NOMO-1 treated with dmso at 0.1 percent for 144 hours (cell line): ENCODE measurements around the gene PCCB.
"Not testable (repeated sequence)": the region's sequence is repeated elsewhere in the genome, so short reads cannot be mapped to it uniquely, and the experiment has no call there.

ENCODE experiments used
- DNase-seq: peaks from one replicate; lab custom pipeline; 2025; ENCODE audit not compliant: unreplicated experiment; lab: John Stamatoyannopoulos, UW

PCCB gene

DNA sequence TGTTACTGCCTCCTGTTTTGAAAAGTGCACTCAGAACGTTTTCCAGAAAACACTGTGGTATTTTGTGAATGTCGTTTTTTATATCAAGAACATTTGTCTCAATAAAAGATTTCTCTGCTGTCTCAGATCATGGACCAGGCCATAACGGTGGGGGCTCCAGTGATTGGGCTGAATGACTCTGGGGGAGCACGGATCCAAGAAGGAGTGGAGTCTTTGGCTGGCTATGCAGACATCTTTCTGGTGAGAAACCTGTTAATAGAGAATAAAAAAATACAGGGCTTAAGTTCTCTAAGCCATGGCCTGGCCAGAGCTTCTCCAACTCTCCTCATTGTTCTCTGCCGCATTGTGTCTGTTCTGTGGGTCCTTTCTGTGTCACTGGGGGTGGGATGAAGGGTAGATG, 11.7 kb downstream of the PCCB start:
- DNase-seq: no peak

DNA sequence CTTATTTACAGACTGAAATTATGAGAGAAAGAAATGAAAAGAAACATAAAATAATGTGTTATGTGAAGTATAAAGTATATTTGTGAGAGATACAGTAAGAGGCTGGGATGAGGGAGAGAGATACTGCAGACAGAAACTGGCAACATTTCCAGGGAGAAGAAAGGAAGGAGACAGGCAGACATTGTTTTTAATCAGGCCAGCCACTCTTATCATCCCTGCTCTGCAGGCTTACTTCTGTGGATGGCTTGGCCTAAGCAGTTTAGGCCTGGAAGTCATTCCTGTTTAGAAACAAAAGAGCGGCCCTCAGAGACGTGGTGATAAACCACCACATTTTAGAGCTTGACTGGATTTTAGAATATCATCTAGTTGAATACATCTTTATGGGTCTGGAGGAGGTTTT, 12.4 kb downstream of the PCCB start:
- no peak for DNase-seq

DNA sequence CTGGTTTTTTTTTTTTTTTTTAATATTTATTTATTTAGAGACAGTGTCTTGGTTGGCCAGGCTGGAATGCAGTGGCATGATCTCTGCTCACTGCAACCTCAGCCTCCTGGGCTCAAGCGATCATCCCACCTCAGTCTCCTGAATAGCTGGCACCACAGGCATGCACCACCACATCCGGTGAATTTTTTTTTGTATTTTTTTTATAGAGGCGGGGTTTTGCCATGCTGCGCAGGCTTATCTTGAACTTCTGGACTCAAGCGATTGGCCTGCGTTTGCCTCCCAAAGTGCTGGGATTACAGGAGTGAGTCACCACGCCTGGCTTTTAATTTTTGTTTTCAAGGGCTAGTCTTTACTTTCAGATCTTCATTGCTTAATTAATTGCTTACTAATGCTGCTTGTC, 13.1 kb downstream of the PCCB start:
- DNase-seq: no peak

DNA sequence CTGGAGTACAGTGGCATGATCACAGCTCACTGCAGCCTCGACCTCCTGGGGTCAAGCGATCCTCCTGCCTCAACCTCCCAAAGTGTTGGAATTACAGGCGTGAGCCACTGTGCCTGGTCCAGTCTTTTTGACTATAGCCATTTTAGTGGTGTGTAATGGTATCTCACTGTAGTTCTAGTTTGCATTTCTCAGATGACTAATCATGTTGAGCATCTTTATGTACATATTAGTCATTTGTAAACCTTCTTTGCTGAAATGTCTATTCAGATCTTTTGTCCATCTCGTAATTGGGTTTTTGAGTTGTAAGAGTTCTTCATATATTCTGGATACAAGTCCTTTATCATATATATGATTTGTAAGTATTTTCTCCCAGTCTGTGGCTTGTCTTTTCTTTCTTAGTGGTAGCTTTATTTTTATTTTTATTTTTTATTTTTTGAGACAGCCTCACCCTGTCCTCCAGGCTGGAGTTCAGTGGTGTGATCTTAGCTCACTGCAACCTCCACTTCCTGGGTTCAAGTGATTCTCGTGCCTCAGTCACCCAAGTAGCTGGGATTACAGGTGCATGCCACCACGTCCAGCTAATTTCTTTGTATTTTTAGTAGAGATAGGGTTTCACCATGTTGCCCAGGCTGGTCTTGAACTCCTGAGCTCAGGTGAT, 16.5 kb downstream of the PCCB start:
- not testable (repeated sequence) for DNase-seq

DNA sequence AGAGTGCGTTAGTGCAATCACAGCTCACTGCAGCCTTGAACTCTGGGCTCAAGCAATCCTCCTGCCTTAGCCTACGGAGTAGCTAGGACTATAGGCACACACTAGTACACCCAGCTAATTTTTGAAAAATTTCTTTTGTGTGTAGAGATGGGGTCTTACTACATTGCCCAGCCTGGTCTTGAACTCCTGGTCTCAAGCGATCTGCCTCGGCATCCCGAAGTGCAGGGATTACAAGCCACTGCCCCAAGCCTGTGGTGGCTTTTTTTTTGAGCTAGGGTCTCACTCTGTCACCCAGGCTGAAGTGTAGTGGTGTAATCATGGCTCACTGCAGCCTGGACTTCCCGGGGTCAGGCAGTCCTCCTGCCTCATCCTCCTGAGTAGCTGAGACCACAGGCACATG, 17.1 kb downstream of the PCCB start:
- DNase-seq: no peak

DNA sequence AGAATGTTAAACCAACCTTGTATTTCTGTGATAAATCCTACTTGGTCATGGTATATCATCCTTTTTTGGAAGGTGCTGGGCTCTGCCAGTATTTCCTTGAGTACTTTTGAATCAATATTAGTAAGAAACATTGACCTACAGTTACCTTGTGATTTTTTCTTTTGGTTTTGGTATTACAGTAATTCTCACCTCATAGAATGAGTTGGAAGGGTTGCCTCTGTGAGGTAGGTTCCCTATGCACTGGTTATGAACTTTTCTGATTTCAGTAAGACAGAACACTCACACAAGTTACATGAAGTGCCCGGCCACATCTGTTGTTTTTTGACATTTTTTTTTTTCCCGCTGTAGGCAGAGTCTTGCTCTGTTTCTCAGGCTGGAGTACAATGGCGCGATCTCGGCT, 20.0 kb downstream of the PCCB start:
- DNase-seq: no peak

DNA sequence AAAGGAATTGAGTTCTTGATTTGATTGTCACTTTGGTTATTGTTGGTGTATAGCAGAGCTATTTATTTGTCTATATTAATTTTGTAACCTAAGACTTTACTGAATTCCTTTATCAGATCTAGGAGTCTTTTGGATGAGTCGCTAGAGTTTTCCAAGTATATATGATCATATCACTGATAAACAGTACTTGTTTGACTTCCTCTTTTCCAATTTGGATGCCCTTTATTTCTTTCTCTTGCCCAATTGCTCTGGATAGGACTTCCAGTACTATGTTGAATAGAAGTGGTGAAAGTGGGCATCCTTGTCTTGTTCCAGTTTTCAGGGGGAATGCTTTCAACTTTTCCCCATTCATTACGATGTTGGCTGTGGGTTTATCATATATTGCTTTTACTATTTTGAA, 21.5 kb downstream of the PCCB start:
- DNase-seq: not testable (repeated sequence)

DNA sequence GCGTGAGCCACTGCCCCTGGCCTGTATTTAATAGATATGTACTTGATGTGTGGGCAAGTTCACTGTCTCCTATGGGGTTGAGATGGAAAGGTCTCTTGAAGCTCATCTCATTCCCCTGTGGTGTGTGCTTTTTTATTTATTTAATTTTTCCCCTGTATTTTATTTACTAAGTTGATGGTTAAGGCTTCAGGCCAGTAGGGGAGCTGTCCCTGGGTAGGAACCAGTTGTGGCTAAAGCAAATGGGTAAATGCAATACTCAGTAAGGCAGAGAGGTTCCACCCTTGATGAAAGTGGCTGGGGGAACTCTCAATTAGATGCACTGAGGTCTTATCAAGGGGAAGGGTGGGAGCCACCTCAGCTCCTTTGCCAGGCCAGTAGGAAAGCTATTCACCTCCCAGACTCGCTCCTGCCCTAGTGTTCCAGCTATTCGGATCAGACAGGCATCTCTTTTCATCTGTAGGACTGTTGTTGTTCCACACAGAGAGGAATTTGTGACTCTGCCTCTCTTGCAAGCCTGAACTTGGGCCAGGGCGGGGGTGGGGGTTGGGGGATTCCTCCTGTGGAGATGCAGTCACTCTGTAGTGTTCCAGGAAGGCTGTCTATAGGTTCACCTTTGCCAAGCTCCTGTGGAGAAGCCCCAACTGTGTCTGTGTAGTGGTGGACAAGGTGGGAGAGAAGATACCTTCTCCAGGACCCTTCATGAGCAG, 26.1 kb downstream of the PCCB start:
- DNase-seq: no peak

DNA sequence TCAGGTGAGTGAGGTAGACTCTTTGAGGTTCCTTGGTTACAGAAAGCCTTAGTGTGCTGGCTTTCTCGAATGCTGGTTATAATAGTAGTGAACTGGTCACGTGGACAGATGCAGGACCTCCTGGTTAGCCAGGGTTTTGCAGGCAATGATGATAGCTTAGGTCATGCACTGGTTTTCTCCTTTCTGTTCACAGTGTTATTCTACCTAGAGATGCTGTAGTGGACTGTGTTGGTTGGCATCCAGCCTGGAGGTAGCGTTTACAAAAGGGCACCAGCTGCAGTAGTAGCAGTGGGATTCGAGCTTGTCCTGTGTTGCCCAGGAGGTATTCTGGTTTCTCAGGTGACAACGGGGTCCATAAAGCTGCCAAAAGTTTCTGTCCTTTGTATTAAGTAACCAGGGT, 27.0 kb downstream of the PCCB start:
- DNase-seq: no peak

DNA sequence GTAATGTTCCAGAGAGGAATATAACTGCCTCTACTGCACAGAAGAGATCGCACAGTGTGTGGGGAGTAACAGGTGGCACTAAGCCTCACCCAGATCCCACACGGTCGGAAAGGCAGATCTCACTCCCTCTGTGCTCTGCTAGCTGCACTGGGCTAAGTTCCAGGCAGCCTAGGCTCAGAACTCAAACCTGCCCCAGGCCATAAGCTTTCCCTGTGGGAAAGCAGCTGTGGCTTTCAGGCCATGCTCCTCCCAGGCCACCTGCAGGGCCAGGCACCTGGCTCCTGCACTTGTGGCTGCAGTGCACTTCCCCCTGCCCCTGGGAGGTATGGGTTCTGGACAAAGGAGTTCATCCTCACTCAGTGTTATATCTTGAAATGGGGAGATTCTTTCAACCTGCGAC, 27.5 kb downstream of the PCCB start:
- DNase-seq: no peak

DNA sequence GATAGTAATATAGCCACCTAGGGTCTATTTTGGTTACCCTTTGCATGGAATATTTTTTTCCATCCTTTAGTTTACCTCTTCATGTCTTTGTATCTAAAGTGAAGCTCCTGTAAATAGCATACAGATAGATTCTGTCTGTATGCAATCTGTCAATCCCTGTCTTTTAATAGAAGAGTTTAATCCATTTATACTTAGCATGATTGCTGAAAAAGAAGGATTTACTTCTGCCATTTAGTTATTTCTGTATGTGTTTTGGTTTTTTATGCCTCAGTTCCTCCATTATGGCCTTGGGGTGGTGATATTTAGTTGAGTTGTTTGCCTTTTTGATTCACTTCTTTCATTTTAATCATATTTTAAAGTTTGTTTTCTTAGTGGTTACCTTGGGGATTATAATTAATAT, 29.0 kb downstream of the PCCB start:
- no peak for DNase-seq

DNA sequence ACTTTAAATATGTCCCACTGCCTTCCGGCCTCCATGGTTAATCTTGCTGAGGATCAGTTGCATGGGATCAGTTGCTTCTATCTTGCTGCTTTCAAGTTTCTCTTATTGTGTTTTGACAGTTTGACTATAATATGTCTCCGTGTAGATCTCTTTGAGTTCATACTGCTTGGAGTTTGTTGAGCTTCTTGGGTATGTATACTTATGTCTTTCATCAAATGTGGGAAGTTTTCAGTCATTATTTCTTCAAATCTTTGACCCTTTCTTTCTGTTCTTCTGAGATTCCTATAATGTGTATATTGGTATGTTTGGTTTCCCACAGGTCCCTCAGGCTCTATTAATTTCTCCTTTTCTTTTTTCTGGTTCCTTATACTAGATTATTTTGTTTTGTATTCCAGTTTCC, 30.8 kb downstream of the PCCB start:
- DNase-seq: no peak

DNA sequence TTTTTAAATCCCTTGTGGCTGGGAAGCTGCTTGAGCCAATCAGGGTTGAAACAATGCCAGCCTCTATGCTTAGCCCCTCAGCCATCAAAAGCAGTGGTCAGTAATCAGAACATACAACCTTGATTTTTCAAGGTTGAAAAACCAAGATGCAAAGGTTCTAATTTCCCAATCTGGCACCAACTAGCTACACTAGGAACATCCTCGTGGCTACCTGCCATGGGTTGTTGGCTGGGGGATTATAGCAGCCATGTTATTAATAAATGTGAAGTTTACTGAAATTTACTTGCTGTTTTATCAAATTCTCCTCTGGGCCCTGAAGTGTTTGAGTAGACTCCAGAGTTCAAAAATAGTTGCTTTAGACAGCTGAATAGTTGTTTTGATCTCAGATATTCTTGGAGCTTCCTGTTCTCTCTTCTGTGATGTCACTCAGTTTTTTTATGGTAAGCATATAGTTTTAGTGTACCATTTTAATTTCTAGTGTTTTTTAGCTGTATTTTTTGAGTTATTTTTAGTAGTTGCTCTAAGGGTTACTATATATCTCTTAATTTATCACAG, 31.9 kb downstream of the PCCB start:
- no peak for DNase-seq

DNA sequence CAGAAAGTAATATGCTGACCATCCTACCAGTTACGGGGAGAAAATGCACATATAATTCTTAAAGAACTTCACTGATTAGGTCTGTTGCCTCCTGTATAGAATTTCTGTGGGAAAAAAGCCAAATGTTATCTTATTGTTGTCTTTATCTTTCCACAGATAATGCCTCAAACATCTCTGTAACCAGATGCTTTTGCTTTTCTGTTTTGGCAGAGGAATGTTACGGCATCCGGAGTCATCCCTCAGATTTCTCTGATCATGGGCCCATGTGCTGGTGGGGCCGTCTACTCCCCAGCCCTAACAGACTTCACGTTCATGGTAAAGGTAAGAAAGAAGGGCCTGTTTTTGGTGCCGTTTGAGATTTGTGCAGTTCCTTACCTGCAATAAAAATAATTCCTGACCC, 33.5 kb downstream of the PCCB start:
- no peak for DNase-seq

DNA sequence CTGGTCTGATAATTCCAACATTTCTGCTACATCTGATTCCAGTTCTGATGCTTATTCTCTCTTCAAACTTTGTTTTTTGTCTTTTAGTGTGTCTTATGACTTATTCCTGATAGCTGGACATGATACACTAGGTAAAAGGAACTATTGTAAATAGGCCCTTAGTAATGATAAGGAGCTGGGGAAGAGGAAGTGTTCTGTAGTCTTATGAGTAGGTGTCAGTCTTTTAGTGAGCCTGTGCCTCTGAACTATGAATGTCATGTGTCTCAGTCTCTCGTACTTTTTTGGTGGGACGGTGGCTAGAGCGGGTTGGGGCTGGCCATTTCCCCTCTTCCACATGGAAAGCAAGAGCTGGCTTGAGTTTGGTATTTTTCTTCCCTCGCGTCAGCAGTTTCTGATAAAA, 41.2 kb downstream of the PCCB start:
- DNase-seq: no peak

DNA sequence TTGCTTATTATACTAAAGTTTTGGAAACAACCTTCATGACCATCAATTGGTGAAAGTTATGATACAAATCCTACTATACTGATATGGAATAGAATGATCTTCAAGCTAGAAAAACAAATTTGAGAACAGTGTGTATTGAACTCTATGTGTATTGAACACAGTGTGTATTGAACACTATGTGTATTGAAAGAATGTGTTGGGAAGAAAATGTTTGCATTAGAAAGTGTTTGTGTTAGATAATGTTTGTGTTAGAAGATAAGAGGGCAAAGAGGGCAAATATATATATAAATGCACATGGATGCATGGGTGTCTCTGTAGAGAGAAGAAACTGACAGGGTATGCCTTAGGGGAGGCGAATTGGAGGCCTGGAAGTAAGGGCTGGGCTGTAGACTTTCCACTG, 42.4 kb downstream of the PCCB start:
- DNase-seq: no peak

DNA sequence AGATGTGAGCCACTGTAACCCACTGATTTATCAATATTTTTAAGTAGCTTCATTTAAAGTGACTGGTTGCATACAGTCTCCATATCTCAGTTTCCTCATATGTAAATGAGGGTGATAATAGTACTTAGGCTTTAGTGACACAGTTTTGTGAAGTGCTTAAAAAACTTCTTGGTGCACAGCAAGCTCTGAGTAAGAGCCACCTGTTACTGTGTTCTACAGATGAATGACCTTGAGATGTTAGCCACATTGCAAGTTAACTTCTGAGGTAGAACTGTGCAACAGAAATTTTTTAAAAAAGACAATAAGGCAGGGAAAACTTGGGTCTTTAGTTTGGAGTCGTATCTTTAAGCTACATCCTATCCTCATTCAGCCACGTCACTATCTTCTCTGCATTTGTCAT, 43.1 kb downstream of the PCCB start:
- DNase-seq: no peak

DNA sequence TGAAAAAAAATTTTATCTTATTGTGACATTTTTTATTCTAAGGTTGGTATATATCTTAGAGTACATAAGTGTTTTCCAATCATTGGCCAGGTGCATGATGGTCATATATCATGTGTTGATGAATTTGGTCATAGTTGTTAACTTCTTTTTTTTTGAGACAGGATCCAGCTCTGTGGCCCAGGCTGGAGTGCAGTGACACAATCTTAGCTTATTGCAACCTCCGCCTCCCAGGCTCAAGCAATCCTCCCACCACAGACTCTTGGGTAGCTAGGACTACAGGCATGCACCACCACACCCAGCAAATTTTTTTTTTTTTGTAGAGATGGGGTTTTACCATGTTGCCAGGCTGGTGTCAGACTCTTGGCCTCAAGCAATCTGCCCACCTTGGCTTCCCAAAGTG, 44.0 kb downstream of the PCCB start:
- no peak for DNase-seq

DNA sequence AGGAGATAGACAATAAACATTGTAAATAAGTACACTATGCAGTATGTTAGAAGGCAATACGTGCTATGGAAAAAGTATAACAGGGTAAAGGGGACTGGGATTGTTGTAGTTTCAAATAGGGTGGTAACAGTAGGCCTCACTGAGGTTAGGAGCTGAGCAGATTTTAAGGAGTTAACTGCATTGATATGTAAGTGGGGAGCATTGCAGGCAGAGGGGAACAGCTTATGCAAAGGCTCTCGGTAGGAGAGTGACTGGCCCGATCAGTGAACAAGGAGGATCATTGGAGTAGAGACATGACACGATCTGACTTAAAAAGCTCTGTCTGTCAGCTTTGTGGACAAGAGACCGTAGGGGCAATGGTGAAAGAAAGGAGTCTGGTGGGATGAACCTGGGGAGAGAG, 46.8 kb downstream of the PCCB start:
- DNase-seq: no peak

DNA sequence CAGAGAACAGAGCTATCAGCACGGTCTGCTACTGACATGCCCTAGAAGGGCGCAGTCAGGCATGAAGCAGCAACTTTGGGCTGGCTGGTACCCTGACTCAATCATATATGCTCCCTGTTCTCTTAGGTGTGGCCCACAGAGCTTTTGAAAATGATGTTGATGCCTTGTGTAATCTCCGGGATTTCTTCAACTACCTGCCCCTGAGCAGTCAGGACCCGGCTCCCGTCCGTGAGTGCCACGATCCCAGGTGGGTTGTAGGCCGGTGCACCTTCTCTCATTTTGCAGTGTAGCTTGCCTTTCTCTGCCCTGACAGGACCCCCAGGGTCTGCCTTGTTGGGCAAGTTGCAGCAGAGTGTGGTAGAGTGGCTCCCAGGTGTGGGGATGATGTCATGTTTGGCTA, 47.7 kb downstream of the PCCB start:
- DNase-seq: no peak

DNA sequence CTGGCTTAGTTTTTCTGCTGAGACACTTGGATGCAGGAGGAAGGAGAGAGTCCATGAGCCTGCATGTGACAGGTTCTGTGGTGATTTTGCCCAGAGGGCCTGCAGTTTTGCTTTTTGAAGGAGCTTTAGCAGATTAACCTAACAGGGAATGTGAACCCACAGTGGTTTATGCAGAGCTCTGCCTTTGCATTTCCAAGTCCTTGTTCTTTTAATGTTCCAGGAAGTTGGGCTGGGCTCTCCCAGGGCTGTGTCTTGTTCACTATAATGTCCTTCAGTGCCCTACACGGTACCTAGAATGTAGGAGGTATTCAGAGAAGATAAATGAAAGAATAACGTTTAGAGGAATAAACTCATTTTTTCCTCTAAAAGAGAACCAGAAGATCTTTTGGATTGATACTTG, 50.3 kb downstream of the PCCB start:
- no peak for DNase-seq

DNA sequence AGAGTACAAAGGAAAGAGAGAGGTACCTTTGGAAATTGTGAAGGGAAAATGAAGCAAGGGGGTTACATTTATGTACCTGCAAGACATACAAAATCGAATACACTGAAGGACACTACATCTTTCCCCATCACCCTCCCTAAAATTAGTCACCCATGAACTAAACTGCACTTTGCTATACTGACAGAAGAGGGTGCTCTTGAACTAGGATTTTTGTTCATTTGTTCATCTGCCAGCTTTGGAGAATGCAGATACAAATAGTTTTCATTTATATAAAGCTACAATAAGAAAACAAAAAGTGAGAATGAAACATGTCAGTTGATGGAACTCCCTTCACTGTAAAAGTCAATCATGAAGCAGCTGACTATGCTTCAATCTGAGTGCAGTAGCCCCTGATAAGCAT, 55.7 kb downstream of the PCCB start:
- no peak for DNase-seq

DNA sequence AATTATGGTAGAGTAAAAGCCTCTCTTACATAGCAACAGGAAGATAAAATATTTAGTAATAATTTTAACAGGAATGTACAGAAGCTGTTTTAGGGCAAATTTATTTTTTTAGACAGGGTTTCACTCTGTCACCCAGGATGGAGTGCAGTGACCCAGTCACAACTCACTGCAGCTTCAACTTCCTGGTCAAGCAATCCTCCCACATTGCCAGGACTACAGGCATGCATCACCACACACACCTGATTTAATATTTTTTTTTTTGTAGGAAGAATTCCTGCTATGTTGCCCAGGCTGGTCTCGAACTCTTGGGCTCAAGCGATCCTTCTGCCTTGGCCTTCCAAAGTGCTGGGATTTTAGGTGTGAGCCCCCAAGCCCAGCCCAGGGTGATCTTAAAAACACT, 61.1 kb downstream of the PCCB start:
- no peak for DNase-seq
